DMS53 treated with DMSO at 0.1 percent for 48 hours (cell line): ENCODE data around the gene CCDC148.
"Not testable (repeated sequence)": the region's sequence is repeated elsewhere in the genome, so short reads cannot be mapped to it uniquely, and the experiment has no call there.

Experiments used
- DNase-seq: peaks from one replicate; lab custom pipeline; 2025; ENCODE audit not compliant: unreplicated experiment; lab: John Stamatoyannopoulos, UW

The CCDC148 gene

GRCh38 chr2:158484892-158485556 lies 28.5 kb upstream of the CCDC148 start:
- DNase-seq: no peak

GRCh38 chr2:158482594-158482993 lies 26.0 kb upstream of the CCDC148 start:
- DNase-seq: no peak

GRCh38 chr2:158481116-158481515 lies 24.6 kb upstream of the CCDC148 start:
- DNase-seq: no peak

- DNase-seq: no peak
Observed at GRCh38 chr2:158478816-158479215, 22.3 kb upstream of the CCDC148 start.

- no peak for DNase-seq
Observed at GRCh38 chr2:158478237-158478636, 21.7 kb upstream of the CCDC148 start.

- DNase-seq: no peak
Observed at GRCh38 chr2:158477202-158477601, 20.6 kb upstream of the CCDC148 start.

GRCh38 chr2:158474526-158475011 lies 18.0 kb upstream of the CCDC148 start:
- not testable (repeated sequence) for DNase-seq

- DNase-seq: no peak
Observed at GRCh38 chr2:158473719-158474392, 17.3 kb upstream of the CCDC148 start.

- not testable (repeated sequence) for DNase-seq
Observed at GRCh38 chr2:158473300-158473699, 16.7 kb upstream of the CCDC148 start.

- not testable (repeated sequence) for DNase-seq
Observed at GRCh38 chr2:158472829-158473228, 16.3 kb upstream of the CCDC148 start.

GRCh38 chr2:158467248-158467647 lies 10.7 kb upstream of the CCDC148 start:
- DNase-seq: no peak

- DNase-seq: peak; percentile 70
Observed at GRCh38 chr2:158464426-158465281, 8.1 kb upstream of the CCDC148 start.

GRCh38 chr2:158463496-158464095 lies 7.0 kb upstream of the CCDC148 start:
- DNase-seq: no peak

- DNase-seq: no peak
Observed at GRCh38 chr2:158460632-158461297, 4.2 kb upstream of the CCDC148 start.

- DNase-seq: no peak
Observed at GRCh38 chr2:158459161-158460003, 2.8 kb upstream of the CCDC148 start.

- DNase-seq: no peak
Observed at GRCh38 chr2:158458617-158458920, 2.0 kb upstream of the CCDC148 start.

- DNase-seq: peak; percentile 23
Observed at GRCh38 chr2:158457826-158458616, 1.5 kb upstream of the CCDC148 start.

GRCh38 chr2:158457092-158457825 lies 706 bp upstream of the CCDC148 start:
- peak; percentile 45 for DNase-seq
